HL-60 (cell line): Measurements from ENCODE around the gene BMX.

Source experiments
- DNase-seq, 2 experiments: peaks; one replicate each; pipeline ENCODE4 v3.0.0-alpha.2; 2010 to 2020; ENCODE audit warnings: low read depth in 1 of 2, low spot score in 1 of 2
- H3K27ac ChIP-seq: fragments of 250-450 bp; sonication (Bioruptor Pico); replicated peaks from 2 replicates; pipeline ENCODE4 v1.5.1; 2020; ENCODE audit warnings: mild to moderate bottlenecking, moderate library complexity
- H3K27me3 ChIP-seq: fragments of 250-450 bp; sonication (Bioruptor Pico); 2 replicates; pipeline ENCODE4 v1.5.1; 2021; ENCODE audit warnings: mild to moderate bottlenecking, moderate library complexity; ENCODE audit not compliant: insufficient read depth, poor library complexity, severe bottlenecking
- H3K4me3 ChIP-seq: replicated peaks from 2 replicates; pipeline ENCODE4 v1.5.1; 2011; ENCODE audit warnings: mild to moderate bottlenecking, control low read depth, low read length; ENCODE audit not compliant: insufficient read depth
- CTCF ChIP-seq: IDR thresholded peaks from one replicate; pipeline ENCODE4 v1.5.1; 2011; ENCODE audit warnings: low read length, control low read depth, inconsistent platforms; ENCODE audit not compliant: insufficient read depth
- GABPA ChIP-seq: IDR thresholded peaks from 2 replicates; pipeline ENCODE4 v1.6.1; 2012; ENCODE audit warnings: low read depth
- POLR2AphosphoS5 ChIP-seq: IDR thresholded peaks from 2 replicates; pipeline ENCODE4 v1.6.1; 2012; ENCODE audit warnings: low read depth
- SPI1 ChIP-seq: IDR thresholded peaks from 2 replicates; pipeline ENCODE4 v1.6.1; 2012; ENCODE audit warnings: low read depth, mild to moderate bottlenecking, borderline replicate concordance
- TF ChIP-seq, protein P1 (sequence below): IDR thresholded peaks from 2 replicates; pipeline ENCODE4 v1.6.1; 2012; ENCODE audit warnings: low read depth; ENCODE audit not compliant: insufficient replicate concordance

The BMX gene

GRCh38 chrX:15493118-15493962 lies 7.3 kb upstream of the BMX start, which contains the start of gene PIR:
TSS of gene PIR (minus strand) at chrX:15493333. CDS start at chrX:15491257, 2,076 bp downstream.
- peak in 1 of 2 experiments; percentile 67 for DNase-seq
- no peak within 1 kb of the TSS for H3K27ac ChIP-seq
- peak within 1 kb of the TSS; percentile 43 for H3K4me3 ChIP-seq
- H3K27me3 ChIP-seq = peaks cover 2% of the 10 kb centered on the region
- TF ChIP-seq, protein P1, sequence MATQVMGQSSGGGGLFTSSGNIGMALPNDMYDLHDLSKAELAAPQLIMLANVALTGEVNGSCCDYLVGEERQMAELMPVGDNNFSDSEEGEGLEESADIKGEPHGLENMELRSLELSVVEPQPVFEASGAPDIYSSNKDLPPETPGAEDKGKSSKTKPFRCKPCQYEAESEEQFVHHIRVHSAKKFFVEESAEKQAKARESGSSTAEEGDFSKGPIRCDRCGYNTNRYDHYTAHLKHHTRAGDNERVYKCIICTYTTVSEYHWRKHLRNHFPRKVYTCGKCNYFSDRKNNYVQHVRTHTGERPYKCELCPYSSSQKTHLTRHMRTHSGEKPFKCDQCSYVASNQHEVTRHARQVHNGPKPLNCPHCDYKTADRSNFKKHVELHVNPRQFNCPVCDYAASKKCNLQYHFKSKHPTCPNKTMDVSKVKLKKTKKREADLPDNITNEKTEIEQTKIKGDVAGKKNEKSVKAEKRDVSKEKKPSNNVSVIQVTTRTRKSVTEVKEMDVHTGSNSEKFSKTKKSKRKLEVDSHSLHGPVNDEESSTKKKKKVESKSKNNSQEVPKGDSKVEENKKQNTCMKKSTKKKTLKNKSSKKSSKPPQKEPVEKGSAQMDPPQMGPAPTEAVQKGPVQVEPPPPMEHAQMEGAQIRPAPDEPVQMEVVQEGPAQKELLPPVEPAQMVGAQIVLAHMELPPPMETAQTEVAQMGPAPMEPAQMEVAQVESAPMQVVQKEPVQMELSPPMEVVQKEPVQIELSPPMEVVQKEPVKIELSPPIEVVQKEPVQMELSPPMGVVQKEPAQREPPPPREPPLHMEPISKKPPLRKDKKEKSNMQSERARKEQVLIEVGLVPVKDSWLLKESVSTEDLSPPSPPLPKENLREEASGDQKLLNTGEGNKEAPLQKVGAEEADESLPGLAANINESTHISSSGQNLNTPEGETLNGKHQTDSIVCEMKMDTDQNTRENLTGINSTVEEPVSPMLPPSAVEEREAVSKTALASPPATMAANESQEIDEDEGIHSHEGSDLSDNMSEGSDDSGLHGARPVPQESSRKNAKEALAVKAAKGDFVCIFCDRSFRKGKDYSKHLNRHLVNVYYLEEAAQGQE = no peak
- TF ChIP-seq SPI1 = no peak

DNA sequence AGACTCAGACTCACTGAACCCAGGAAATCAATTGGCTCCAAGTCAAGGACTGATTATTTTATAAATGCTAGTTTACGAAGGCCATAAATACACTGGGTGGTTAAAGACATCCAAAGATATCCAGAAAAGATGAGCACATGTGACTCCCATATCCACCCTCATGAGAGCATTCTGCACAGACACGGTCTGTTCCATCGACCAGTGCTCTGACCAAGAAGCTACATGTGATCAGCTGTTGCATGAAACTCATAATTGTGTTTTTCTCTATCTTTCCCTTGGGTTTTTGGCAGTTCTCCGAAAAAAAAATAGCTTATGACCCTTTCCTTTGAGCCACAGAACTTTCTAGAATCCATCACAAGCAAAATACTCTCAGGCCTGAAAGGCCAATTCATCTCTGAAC lies 4.8 kb upstream of the BMX start:
- no peak overlapping the region for H3K4me3 ChIP-seq
- no peak for TF ChIP-seq POLR2AphosphoS5
- no peak for TF ChIP-seq SPI1
- TF ChIP-seq GABPA = no peak
- TF ChIP-seq, protein P1 = no peak
- no peak for TF ChIP-seq CTCF
- DNase-seq = no peak
- peaks cover 2% of the 10 kb centered on the region for H3K27me3 ChIP-seq
- H3K27ac ChIP-seq = no peak overlapping the region

- peaks cover 2% of the 10 kb centered on the region for H3K27me3 ChIP-seq
- no peak overlapping the region for H3K27ac ChIP-seq
- no peak for DNase-seq
- TF ChIP-seq SPI1 = no peak
- TF ChIP-seq CTCF = no peak
- TF ChIP-seq GABPA = no peak
- TF ChIP-seq POLR2AphosphoS5 = no peak
- TF ChIP-seq, protein P1 = no peak
- no peak overlapping the region for H3K4me3 ChIP-seq
Observed at GRCh38 chrX:15496824-15497223, 3.8 kb upstream of the BMX start.
